ENCODE measurements around the gene USH2A. TPM values are rescaled to one million over a fixed set of nuclear protein-coding genes. Genes with fewer than 3 reads are reported as not detected.

The USH2A gene
- total RNA-seq, 4 donors from 2014 or later, result 0.39 TPM; not detected in 3

- no peak for ATAC-seq
- 69 to 87% methylated on average over 1 of the region's 1 CpG for WGBS, 2 donors (ENCODE audit: low coverage in 1 of 2)
- no peak overlapping the region for H3K4me3 ChIP-seq
- no peaks in the 10 kb centered on the region for H3K4me1 ChIP-seq
- no peaks in the 10 kb centered on the region for H3K36me3 ChIP-seq
- no peak for TF ChIP-seq POLR2AphosphoS5 (IDR thresholded peaks at IDR 0.05)
- no peak for TF ChIP-seq CTCF (IDR thresholded peaks at IDR 0.05)
- no peak for TF ChIP-seq EP300 (IDR thresholded peaks at IDR 0.05)
- no peak for TF ChIP-seq POLR2A (IDR thresholded peaks at IDR 0.05)
- H3K27ac ChIP-seq, result no peak overlapping the region
- H3K9me3 ChIP-seq, result no peaks in the 10 kb centered on the region
- no peaks in the 10 kb centered on the region for H3K27me3 ChIP-seq
These were observed 678.8 kb downstream of the USH2A start for GRCh38 chr1:215744419-215744818.

GRCh38 chr1:215739025-215739424 is 684.2 kb downstream of the USH2A start:
- no peaks in the 10 kb centered on the region for H3K4me1 ChIP-seq
- no peaks in the 10 kb centered on the region for H3K36me3 ChIP-seq
- WGBS, 2 donors (ENCODE audit: low coverage in 1 of 2), result 85 to 97% methylated on average over 3 of the region's 3 CpGs
- no peak for ATAC-seq
- H3K27me3 ChIP-seq, result no peaks in the 10 kb centered on the region
- no peak for TF ChIP-seq POLR2A (IDR thresholded peaks at IDR 0.05)
- no peak overlapping the region for H3K27ac ChIP-seq
- no peak overlapping the region for H3K4me3 ChIP-seq
- H3K9me3 ChIP-seq, result peaks cover 0 to 4% (median 0%) of the 10 kb centered on the region in 3 donors

GRCh38 chr1:215731699-215732098 is 691.5 kb downstream of the USH2A start:
- no peak overlapping the region for H3K27ac ChIP-seq
- H3K9me3 ChIP-seq, result peaks cover 0 to 9% (median 0%) of the 10 kb centered on the region in 3 donors
- H3K4me1 ChIP-seq, result no peaks in the 10 kb centered on the region
- H3K36me3 ChIP-seq, result no peaks in the 10 kb centered on the region
- H3K4me3 ChIP-seq, result no peak overlapping the region
- TF ChIP-seq CTCF (IDR thresholded peaks at IDR 0.05), result no peak
- no peak for TF ChIP-seq POLR2AphosphoS5 (IDR thresholded peaks at IDR 0.05)
- no peak for TF ChIP-seq POLR2A (IDR thresholded peaks at IDR 0.05)
- no peak for TF ChIP-seq EP300 (IDR thresholded peaks at IDR 0.05)
- ATAC-seq, result no peak
- H3K27me3 ChIP-seq, result no peaks in the 10 kb centered on the region

- Histone ChIP-seq H3K36me3 (no peaks in the 10 kb centered on the region), H3K9me3 (peaks cover 0 to 9% (median 0%) of the 10 kb centered on the region in 3 donors), H3K4me1 (no peaks in the 10 kb centered on the region), H3K27me3 (no peaks in the 10 kb centered on the region), H3K4me3 (no peak overlapping the region), H3K27ac (no peak overlapping the region)
- no peak for TF ChIP-seq EP300 (IDR thresholded peaks at IDR 0.05)
- TF ChIP-seq CTCF (IDR thresholded peaks at IDR 0.05), result no peak
- TF ChIP-seq POLR2AphosphoS5 (IDR thresholded peaks at IDR 0.05), result no peak
- no peak for TF ChIP-seq POLR2A (IDR thresholded peaks at IDR 0.05)
- ATAC-seq, result no peak
- WGBS, 2 donors (ENCODE audit: low coverage in 1 of 2), result 84 to 100% methylated on average over 1 to 3 of the region's 3 CpGs
These were observed 692.6 kb downstream of the USH2A start for GRCh38 chr1:215730600-215730999.

GRCh38 chr1:215728169-215728568 is 695.1 kb downstream of the USH2A start:
- 27 to 40% methylated on average over 1 to 2 of the region's 3 CpGs for WGBS, 2 donors (ENCODE audit: low coverage in 1 of 2)
- H3K27me3 ChIP-seq, result no peaks in the 10 kb centered on the region
- no peak for TF ChIP-seq POLR2AphosphoS5 (IDR thresholded peaks at IDR 0.05)
- no peak for TF ChIP-seq EP300 (IDR thresholded peaks at IDR 0.05)
- TF ChIP-seq POLR2A (IDR thresholded peaks at IDR 0.05), result no peak
- no peak for TF ChIP-seq CTCF (IDR thresholded peaks at IDR 0.05)
- ATAC-seq, result no peak
- H3K36me3 ChIP-seq, result no peaks in the 10 kb centered on the region
- H3K27ac ChIP-seq, result no peak overlapping the region
- no peaks in the 10 kb centered on the region for H3K4me1 ChIP-seq
- H3K9me3 ChIP-seq, result no peaks in the 10 kb centered on the region
- no peak overlapping the region for H3K4me3 ChIP-seq

GRCh38 chr1:215720126-215720525 is 703.1 kb downstream of the USH2A start:
- Histone ChIP-seq H3K36me3 (no peaks in the 10 kb centered on the region), H3K4me1 (no peaks in the 10 kb centered on the region), H3K27me3 (no peaks in the 10 kb centered on the region), H3K4me3 (no peak overlapping the region), H3K9me3 (no peaks in the 10 kb centered on the region), H3K27ac (no peak overlapping the region)
- ATAC-seq, result no peak
- TF ChIP-seq CTCF (IDR thresholded peaks at IDR 0.05), result no peak
- no peak for TF ChIP-seq POLR2A (IDR thresholded peaks at IDR 0.05)
- no peak for TF ChIP-seq POLR2AphosphoS5 (IDR thresholded peaks at IDR 0.05)
- no peak for TF ChIP-seq EP300 (IDR thresholded peaks at IDR 0.05)

Measured in gastroesophageal sphincter (tissue), 4 donors.